ENCODE data around the gene ZNF513.
"Not testable (repeated sequence)": the region's sequence is repeated elsewhere in the genome, so short reads cannot be mapped to it uniquely, and the experiment has no call there.

The ZNF513 gene

DNA sequence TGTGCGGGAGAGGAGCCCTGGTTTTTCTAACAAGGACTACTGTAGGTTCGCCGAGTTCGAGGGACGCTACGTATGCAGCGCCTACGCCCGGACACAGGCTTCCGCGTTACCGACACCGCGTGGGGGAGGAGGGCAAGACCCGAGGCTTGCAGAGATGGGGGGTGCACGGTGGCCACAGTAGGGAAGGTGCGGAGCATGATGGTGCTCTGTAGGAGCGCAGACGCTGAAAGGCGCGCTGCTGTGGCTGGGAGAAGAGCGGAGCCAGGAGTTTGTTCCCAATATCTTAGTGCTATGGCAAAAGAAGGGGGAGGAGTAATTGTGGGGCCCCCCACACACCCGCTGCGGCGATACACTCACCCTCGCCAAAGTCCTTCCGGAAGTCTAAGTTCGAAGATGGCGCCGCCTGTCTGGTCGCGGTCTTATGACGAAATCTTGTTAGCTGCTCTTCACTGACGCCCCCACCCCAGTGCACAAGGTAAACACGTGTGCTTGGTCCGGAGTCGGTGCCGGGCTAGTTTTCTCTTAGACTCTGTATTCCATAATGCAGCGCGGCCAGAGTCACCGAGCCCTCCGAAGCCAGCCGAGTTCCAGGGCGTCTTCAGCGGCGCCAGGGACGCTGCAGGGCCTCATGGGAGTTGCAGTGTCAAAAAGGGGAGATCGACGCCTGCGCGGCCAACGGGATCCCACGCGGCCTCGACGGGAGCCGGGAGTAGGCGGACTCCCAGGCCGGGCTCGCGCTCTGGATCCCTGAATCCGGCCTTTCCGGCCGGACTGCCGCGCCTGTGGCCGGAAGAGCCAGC lies 24.0 kb downstream of the ZNF513 start, which contains the start of gene GTF3C2:
Gene GTF3C2 (minus strand): TSS at position 383 of the 800 bp plus-strand sequence. CDS start 13,210 bp downstream, outside the sequence.
- TF ChIP-seq, protein P1, sequence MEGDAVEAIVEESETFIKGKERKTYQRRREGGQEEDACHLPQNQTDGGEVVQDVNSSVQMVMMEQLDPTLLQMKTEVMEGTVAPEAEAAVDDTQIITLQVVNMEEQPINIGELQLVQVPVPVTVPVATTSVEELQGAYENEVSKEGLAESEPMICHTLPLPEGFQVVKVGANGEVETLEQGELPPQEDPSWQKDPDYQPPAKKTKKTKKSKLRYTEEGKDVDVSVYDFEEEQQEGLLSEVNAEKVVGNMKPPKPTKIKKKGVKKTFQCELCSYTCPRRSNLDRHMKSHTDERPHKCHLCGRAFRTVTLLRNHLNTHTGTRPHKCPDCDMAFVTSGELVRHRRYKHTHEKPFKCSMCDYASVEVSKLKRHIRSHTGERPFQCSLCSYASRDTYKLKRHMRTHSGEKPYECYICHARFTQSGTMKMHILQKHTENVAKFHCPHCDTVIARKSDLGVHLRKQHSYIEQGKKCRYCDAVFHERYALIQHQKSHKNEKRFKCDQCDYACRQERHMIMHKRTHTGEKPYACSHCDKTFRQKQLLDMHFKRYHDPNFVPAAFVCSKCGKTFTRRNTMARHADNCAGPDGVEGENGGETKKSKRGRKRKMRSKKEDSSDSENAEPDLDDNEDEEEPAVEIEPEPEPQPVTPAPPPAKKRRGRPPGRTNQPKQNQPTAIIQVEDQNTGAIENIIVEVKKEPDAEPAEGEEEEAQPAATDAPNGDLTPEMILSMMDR (IDR thresholded peaks at IDR 0.05; ENCODE audit: low read depth, low read length, missing control alignments) = no peak
- in situ Hi-C loops (cut with HindIII; ENCODE audit: low sequenced_read_pairs) = no loop called here
- H3K4me3 ChIP-seq (ENCODE audit: low read depth, low read length) = peak within 1 kb of the TSS; percentile 99
- DNase-seq (ENCODE audit: low read depth) = peak; percentile 98

DNA sequence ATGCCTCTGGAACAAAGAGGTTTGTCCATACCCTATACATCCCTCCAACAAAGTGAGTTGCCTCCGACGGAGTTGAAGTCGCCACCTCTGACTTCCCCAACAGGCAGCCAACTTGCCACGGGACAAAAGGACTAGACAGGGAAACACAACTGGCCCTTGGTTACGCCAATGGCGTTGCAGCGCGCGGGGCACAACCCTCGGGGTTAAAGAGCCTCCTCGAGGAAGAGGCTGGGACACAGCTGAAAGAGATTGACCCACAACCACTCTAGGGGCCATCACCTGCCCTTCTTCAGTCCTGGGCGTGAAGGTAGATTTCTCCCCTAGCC lies 24.5 kb downstream of the ZNF513 start:
- in situ Hi-C loops (cut with HindIII; ENCODE audit: low sequenced_read_pairs) = no loop called here
- no peak for DNase-seq (ENCODE audit: low read depth)
- TF ChIP-seq, protein P1 (IDR thresholded peaks at IDR 0.05; ENCODE audit: low read depth, low read length, missing control alignments) = no peak
- peak overlapping the region; percentile 99 for H3K4me3 ChIP-seq (ENCODE audit: low read depth, low read length)

DNA sequence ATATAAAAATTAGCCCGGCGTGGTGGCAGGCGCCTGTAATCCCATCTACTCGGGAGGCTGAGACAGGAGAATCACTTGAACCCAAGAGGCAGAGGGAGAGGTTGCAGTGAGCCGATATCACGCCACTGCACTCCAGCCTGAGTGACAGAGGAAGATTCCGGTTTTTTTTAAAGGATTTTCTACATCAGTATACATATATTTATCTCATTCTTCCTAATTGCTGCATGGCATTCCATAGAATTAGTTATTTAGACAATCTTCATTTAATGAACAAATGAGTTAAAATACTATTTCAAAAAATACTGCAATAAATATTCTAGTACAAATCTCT lies 26.0 kb downstream of the ZNF513 start:
- no peak for DNase-seq (ENCODE audit: low read depth)
- TF ChIP-seq, protein P1 (IDR thresholded peaks at IDR 0.05; ENCODE audit: low read depth, low read length, missing control alignments) = no peak
- in situ Hi-C loops (cut with HindIII; ENCODE audit: low sequenced_read_pairs) = no loop called here
- no peak overlapping the region for H3K4me3 ChIP-seq (ENCODE audit: low read depth, low read length)

DNA sequence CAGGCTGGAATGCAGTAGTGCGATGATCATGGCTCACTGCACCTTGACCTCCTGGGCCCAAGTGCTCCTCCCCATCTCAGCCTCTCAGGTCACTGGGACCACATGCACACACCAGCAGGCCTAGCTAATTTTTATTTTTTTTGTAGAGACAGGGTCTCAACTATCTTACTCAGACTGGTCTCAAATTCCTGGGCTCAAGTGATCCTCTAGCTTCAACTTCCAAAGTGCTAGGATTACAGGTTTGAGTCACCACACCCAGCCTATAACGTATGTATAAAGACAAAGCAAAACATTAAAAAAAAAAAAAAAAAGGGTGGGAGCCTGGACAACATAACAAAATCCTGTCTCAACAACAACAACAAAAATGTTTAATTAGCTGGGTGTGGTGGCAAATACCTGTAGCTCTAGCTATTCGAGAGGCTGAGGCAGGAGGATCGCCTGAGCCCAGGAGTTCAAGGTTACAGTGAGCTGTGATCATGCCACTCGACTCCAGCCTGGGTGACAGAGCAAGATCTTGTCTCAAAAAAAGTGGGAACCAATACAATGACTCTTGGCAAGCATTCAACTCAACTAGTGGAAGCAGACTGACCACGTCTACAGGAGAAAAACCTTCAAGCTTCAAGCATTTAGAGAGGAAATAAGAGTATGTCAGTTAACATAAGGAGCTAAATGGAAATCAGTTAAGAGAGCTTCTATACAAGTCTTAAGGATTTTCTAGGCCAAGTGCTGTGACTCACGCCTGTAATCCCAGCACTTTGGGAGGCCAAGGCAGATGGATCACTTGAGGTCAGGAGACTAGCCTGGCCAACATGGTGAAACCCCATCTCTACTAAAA lies 26.6 kb downstream of the ZNF513 start:
- DNase-seq (ENCODE audit: low read depth) = no peak
- TF ChIP-seq, protein P1 (IDR thresholded peaks at IDR 0.05; ENCODE audit: low read depth, low read length, missing control alignments) = no peak
- no peak overlapping the region for H3K4me3 ChIP-seq (ENCODE audit: low read depth, low read length)
- in situ Hi-C loops (cut with HindIII; ENCODE audit: low sequenced_read_pairs) = no loop called here

DNA sequence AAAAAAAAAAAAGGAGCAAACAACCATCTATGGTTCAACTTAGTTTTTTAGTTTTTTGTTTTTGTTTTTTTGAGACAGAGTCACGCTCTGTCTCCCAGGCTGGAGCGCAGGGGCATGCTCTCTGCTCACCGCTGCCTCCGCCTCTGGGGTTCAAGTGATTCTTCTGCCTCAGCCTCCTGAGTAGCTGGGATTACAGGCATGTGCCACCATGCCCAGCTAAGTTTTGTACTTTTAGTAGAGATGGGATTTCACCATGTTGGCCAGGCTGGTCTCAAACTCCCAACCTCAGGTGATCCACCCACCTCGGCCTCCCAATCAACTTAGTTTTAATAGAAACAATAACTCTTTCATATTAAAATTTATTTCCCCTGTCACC lies 27.2 kb downstream of the ZNF513 start:
- H3K4me3 ChIP-seq (ENCODE audit: low read depth, low read length); in situ Hi-C loops (cut with HindIII; ENCODE audit: low sequenced_read_pairs); DNase-seq (ENCODE audit: low read depth): not testable (repeated sequence)

DNA sequence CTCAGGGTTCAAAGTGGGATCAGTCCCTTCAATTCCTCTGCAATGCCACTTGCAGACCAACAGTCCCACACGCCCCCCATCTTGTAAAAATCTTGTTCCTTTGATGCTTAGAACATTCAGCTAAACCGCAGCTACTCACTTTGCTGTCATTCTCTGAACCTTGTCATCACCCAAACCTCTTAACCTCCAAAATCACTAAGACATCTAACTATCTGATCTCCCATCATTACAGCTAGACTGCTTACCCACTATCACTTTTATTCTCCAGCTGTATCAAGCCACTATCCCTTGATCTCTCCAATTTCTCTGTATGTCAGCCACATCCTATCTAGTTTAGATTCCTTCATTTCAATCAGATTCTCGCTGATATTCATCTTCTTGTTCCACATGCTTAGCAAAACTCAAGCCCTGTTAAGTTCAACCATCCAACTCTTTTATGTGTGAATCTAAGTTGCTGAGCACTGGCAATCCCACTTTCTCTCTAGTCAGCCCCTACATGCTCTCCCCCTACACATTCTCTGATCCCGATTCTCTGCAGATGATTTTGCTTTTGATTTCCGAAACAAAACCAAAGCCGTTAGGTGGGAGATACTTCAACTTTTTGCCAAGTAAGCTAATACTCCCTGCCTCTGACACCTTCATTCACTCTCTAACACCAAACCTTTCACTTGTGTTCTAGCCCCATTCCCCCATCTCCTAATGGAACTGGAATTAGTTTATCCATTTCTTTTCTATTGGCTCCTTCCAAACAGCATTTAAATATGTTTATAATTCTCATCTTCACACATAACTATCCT lies 28.5 kb downstream of the ZNF513 start:
- no peak overlapping the region for H3K4me3 ChIP-seq (ENCODE audit: low read depth, low read length)
- in situ Hi-C loops (cut with HindIII; ENCODE audit: low sequenced_read_pairs) = no loop called here
- DNase-seq (ENCODE audit: low read depth) = no peak
- TF ChIP-seq, protein P1 (IDR thresholded peaks at IDR 0.05; ENCODE audit: low read depth, low read length, missing control alignments) = no peak

Measured in astrocyte of the cerebellum (primary cell).